Measurements from ENCODE around the gene CNN2. TPM values are rescaled to one million over a fixed set of nuclear protein-coding genes. Genes with fewer than 3 reads are reported as not detected.
A peak's percentile ranks its signal among the peaks of the same experiment; 100 is the strongest.

CNN2 gene
- polyA plus RNA-seq, 3 donors = 69.9 to 213 (median 144) TPM

DNA sequence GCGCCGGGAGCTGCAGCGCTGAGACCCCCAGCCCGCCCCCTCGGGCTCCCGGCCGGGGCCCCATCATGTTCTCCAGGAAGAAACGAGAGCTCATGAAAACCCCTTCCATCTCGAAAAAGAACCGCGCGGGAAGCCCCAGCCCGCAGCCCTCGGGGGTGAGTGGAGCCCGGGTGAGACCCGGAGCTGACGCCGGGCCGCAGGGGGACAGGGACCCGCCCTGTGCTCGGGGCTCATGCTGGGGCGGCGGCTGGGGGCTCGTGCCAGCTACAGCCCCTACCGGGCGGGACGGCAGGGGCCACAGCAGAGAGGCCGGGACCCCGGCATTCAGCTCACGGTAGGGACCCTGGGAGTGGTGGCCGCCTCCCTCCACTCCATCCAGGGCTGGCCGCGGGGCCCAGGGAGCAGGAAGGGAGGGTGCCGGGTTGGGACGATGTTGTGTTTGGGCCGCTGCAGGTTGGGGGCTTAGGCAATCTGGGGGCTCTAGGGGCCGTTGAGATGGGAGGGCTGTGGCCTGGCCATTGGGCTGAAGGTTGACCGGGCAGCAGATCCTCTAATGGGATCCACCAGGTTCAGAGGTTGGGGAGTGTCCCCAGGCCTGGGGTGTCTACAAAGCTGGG lies 41.0 kb downstream of the CNN2 start:
- Histone ChIP-seq H3K36me3 (replicated peaks in 1 of 2; ENCODE audit: control insufficient read depth in 1 of 2, insufficient read depth in 2 of 2, low read length in 2 of 2) (peaks cover 21% of the 10 kb centered on the region in 2 donors), H3K79me2 (ENCODE audit: insufficient read depth, low read length) (peaks cover 60% of the 10 kb centered on the region), H4K20me1 (ENCODE audit: insufficient read depth, low read length) (peaks cover 72% of the 10 kb centered on the region), H2AFZ (ENCODE audit: insufficient read depth, low read depth, low read length, poor library complexity, severe bottlenecking) (no peak overlapping the region), H3K9ac (ENCODE audit: insufficient read depth, low read length, poor library complexity, severe bottlenecking) (peak overlapping the region; percentile 97), H3K27ac (ENCODE audit: low read depth in 1 of 2, low read length in 2 of 2) (peak overlapping the region; percentile 89 to 93), H3K4me2 (replicated peaks; ENCODE audit: extremely low read depth, low read length, poor library complexity, severe bottlenecking) (peak overlapping the region; percentile 99), H3K4me3 (replicated peaks in 1 of 3; ENCODE audit: low read depth in 2 of 3, low read length in 3 of 3) (peak overlapping the region; percentile 93 to 100 (median 98)), H3K4me1 (ENCODE audit: control insufficient read depth in 1 of 2, insufficient read depth in 2 of 2, low read length in 2 of 2) (peaks cover 65 to 85% of the 10 kb centered on the region in 2 donors), H3K27me3 (ENCODE audit: control insufficient read depth in 2 of 2, insufficient read depth in 2 of 2, low read length in 2 of 2) (no peaks in the 10 kb centered on the region), H3K9me3 (replicated peaks in 1 of 2; ENCODE audit: control insufficient read depth in 1 of 2, insufficient read depth in 1 of 2, low read length in 2 of 2) (no peaks in the 10 kb centered on the region)
- H3K4me3 Mint-ChIP-seq = peak overlapping the region; percentile 90 to 95
- intact Hi-C loops (cut with micrococcal nuclease) = loop anchor here (5.0 kb wide), 2 partner anchors 35 to 45 kb away; partner anchors contain the start of genes GPX4 (in 2 of the 2), RNU6-2 (in 1 of the 2) and TMEM259 (in 1 of the 2)
- TF ChIP-seq, protein P1, sequence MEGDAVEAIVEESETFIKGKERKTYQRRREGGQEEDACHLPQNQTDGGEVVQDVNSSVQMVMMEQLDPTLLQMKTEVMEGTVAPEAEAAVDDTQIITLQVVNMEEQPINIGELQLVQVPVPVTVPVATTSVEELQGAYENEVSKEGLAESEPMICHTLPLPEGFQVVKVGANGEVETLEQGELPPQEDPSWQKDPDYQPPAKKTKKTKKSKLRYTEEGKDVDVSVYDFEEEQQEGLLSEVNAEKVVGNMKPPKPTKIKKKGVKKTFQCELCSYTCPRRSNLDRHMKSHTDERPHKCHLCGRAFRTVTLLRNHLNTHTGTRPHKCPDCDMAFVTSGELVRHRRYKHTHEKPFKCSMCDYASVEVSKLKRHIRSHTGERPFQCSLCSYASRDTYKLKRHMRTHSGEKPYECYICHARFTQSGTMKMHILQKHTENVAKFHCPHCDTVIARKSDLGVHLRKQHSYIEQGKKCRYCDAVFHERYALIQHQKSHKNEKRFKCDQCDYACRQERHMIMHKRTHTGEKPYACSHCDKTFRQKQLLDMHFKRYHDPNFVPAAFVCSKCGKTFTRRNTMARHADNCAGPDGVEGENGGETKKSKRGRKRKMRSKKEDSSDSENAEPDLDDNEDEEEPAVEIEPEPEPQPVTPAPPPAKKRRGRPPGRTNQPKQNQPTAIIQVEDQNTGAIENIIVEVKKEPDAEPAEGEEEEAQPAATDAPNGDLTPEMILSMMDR (IDR thresholded peaks at IDR 0.05) = no peak
- peaks cover 20 to 36% of the 10 kb centered on the region in 2 donors for H3K36me3 Mint-ChIP-seq
- peak overlapping the region; percentile 84 to 98 (median 93) for H3K27ac Mint-ChIP-seq
- H3K4me1 Mint-ChIP-seq = peaks cover 57% of the 10 kb centered on the region
- 0% methylated on average over 29 of the region's 38 CpGs for WGBS (ENCODE audit: insufficient coverage)
- peaks cover 0 to 5% (median 0%) of the 10 kb centered on the region in 7 donors for H3K9me3 Mint-ChIP-seq
- H3K27me3 Mint-ChIP-seq (ENCODE audit: low read depth in 3 of 3) = peaks cover 0 to 3% (median 2%) of the 10 kb centered on the region in 3 donors
- peak in 1 of 3 donors; percentile 51 for DNase-seq

DNA sequence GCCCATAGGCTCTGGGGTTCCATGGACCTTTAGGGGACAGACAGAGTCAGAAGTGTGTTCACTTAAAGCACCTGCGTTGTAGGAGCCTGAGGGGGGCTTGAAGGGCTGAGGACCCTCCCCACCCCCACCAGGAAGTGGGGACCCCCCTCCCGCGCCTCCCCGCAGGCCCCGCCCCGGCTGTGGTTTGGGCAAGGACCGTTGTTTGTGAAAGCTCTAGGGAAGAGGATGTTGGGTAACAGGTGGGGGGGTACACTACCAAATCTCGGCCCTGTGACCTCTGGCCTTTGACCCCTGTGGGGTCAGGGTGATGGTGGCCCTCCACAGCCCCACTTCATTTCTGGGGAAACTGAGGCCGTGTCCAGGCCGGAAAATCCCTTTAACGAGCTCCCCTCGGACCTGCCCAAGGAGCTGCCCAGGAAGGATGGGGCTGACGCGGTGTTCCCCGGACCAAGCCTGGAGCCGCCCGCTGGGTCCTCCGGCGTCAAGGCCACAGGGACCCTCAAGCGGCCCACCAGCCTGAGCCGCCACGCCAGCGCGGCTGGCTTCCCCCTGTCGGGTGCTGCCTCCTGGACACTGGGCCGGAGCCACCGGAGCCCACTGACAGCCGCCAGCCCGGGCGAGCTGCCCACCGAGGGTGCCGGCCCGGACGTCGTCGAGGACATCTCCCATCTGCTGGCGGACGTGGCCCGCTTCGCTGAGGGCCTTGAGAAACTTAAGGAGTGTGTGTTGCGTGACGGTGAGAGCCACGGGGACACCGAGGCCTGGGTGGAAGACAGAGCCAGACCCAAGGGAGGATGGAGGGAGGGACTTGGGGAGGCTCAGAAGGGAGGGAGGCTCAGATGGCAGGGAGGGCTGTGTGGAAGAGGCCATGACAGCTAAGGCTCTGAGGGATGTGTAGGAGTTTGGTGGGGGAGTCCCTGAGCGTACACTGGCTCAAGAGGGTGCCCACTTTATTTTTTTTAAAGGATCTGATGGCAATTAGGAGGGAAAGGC lies 41.9 kb downstream of the CNN2 start:
- peak; percentile 72 to 80 (median 73) for DNase-seq
- Histone ChIP-seq H3K27ac (ENCODE audit: low read depth in 1 of 2, low read length in 2 of 2) (peak overlapping the region; percentile 89 to 93), H3K79me2 (ENCODE audit: insufficient read depth, low read length) (peaks cover 69% of the 10 kb centered on the region), H4K20me1 (ENCODE audit: insufficient read depth, low read length) (peaks cover 75% of the 10 kb centered on the region), H3K27me3 (ENCODE audit: control insufficient read depth in 2 of 2, insufficient read depth in 2 of 2, low read length in 2 of 2) (no peaks in the 10 kb centered on the region), H3K9ac (ENCODE audit: insufficient read depth, low read length, poor library complexity, severe bottlenecking) (peak overlapping the region; percentile 97), H3K4me1 (ENCODE audit: control insufficient read depth in 1 of 2, insufficient read depth in 2 of 2, low read length in 2 of 2) (peaks cover 73 to 89% of the 10 kb centered on the region in 2 donors), H2AFZ (ENCODE audit: insufficient read depth, low read depth, low read length, poor library complexity, severe bottlenecking) (no peak overlapping the region), H3K9me3 (replicated peaks in 1 of 2; ENCODE audit: control insufficient read depth in 1 of 2, insufficient read depth in 1 of 2, low read length in 2 of 2) (no peaks in the 10 kb centered on the region), H3K36me3 (replicated peaks in 1 of 2; ENCODE audit: control insufficient read depth in 1 of 2, insufficient read depth in 2 of 2, low read length in 2 of 2) (peaks cover 29 to 30% of the 10 kb centered on the region in 2 donors), H3K4me2 (replicated peaks; ENCODE audit: extremely low read depth, low read length, poor library complexity, severe bottlenecking) (peak overlapping the region; percentile 99), H3K4me3 (replicated peaks in 1 of 3; ENCODE audit: low read depth in 2 of 3, low read length in 3 of 3) (peak overlapping the region; percentile 93 to 100 (median 98))
- H3K36me3 Mint-ChIP-seq = peaks cover 28 to 45% of the 10 kb centered on the region in 2 donors
- peak overlapping the region; percentile 92 to 98 (median 93) for H3K27ac Mint-ChIP-seq
- H3K4me1 Mint-ChIP-seq = peaks cover 66% of the 10 kb centered on the region
- TF ChIP-seq, protein P1 (IDR thresholded peaks at IDR 0.05) = no peak
- intact Hi-C loops (cut with micrococcal nuclease) = loop anchor here (1.0 to 5.0 kb wide), 3 partner anchors 9 to 46 kb away; partner anchors contain the start of genes GPX4 (in 2 of the 2), RNU6-2 (in 1 of the 2) and TMEM259 (in 1 of the 2)
- H3K4me3 Mint-ChIP-seq = peak overlapping the region; percentile 90 to 95
- H3K27me3 Mint-ChIP-seq (ENCODE audit: low read depth in 3 of 3) = peaks cover 0 to 3% (median 2%) of the 10 kb centered on the region in 3 donors
- peaks cover 0 to under 1% (median 0%) of the 10 kb centered on the region in 7 donors for H3K9me3 Mint-ChIP-seq
- 9% methylated on average over 37 of the region's 45 CpGs for WGBS (ENCODE audit: insufficient coverage)

Measured in CD14-positive monocyte (primary cell).